GM23338 (cell line): Measurements from ENCODE around the gene SHISA9. TPM values are rescaled to one million over a fixed set of nuclear protein-coding genes. Genes with fewer than 3 reads are reported as not detected.

Experiments
- ATAC-seq: fragments of 200-7000 bp; cut with Tn5 transposase; 3 replicates; pipeline ENCODE4 v1.9.1; 2020
- DNase-seq: peaks from one replicate; pipeline ENCODE4 v3.0.0-alpha.2; 2015; ENCODE audit warnings: low spot score
- H2AFZ ChIP-seq: fragments of 200-600 bp; sonication (generic); 2 replicates; pipeline ENCODE4 v1.8.0; 2016; ENCODE audit warnings: antibody characterized with exemption, mild to moderate bottlenecking, moderate library complexity
- H3F3A ChIP-seq: fragments of 200-600 bp; sonication (generic); replicated peaks from 2 replicates; pipeline ENCODE4 v1.8.0; 2017; ENCODE audit warnings: antibody characterized with exemption, mixed run types, low read depth
- H3K27ac ChIP-seq: fragments of 200-600 bp; sonication (generic); 2 replicates; pipeline ENCODE4 v1.6.1; 2016; ENCODE audit warnings: low read depth
- H3K27me3 ChIP-seq: fragments of 200-600 bp; sonication (generic); 2 replicates; pipeline ENCODE4 v1.8.0; 2016; ENCODE audit warnings: mild to moderate bottlenecking, mixed run types, moderate library complexity; ENCODE audit not compliant: insufficient read depth
- H3K36me3 ChIP-seq: fragments of 200-600 bp; sonication (generic); 2 replicates; pipeline ENCODE4 v1.8.0; 2016; ENCODE audit warnings: mild to moderate bottlenecking; ENCODE audit not compliant: insufficient read depth
- H3K4me1 ChIP-seq: fragments of 200-600 bp; sonication (generic); 2 replicates; pipeline ENCODE4 v1.8.0; 2016; ENCODE audit warnings: mild to moderate bottlenecking, moderate library complexity; ENCODE audit not compliant: insufficient read depth
- H3K4me2 ChIP-seq: fragments of 200-600 bp; sonication (generic); 2 replicates; pipeline ENCODE4 v1.7.1; 2017; ENCODE audit warnings: mixed run types
- H3K4me3 ChIP-seq: fragments of 200-600 bp; sonication (generic); 2 replicates; pipeline ENCODE4 v1.6.1; 2016; ENCODE audit warnings: mixed run types
- H3K79me2 ChIP-seq: fragments of 200-600 bp; sonication (generic); replicated peaks from 2 replicates; pipeline ENCODE4 v1.8.0; 2017; ENCODE audit warnings: mild to moderate bottlenecking; ENCODE audit not compliant: insufficient read depth
- H3K9me2 ChIP-seq: fragments of 200-600 bp; sonication (generic); 2 replicates; pipeline ENCODE4 v1.8.0; 2017; ENCODE audit not compliant: insufficient read depth
- H4K20me1 ChIP-seq: fragments of 200-600 bp; sonication (generic); replicated peaks from 2 replicates; pipeline ENCODE4 v1.8.0; 2017; ENCODE audit warnings: mild to moderate bottlenecking; ENCODE audit not compliant: insufficient read depth
- H3K27ac Mint-ChIP-seq: 2 replicates; pipeline ENCODE4 v1.8.0; 2020; ENCODE audit warnings: inconsistent platforms, mild to moderate bottlenecking, moderate library complexity, mixed read lengths
- H3K27me3 Mint-ChIP-seq: 3 replicates; pipeline ENCODE4 v1.8.0; 2022; ENCODE audit warnings: low read depth, mild to moderate bottlenecking, moderate library complexity, mixed read lengths, inconsistent platforms; ENCODE audit not compliant: insufficient read depth, poor library complexity
- H3K36me3 Mint-ChIP-seq: 3 replicates; pipeline ENCODE4 v1.8.0; 2021; ENCODE audit warnings: low read depth, mild to moderate bottlenecking, inconsistent platforms, moderate library complexity, mixed read lengths
- H3K4me1 Mint-ChIP-seq: 3 replicates; pipeline ENCODE4 v1.8.0; 2020; ENCODE audit warnings: mild to moderate bottlenecking, inconsistent platforms, mixed read lengths
- H3K4me3 Mint-ChIP-seq: 3 replicates; pipeline ENCODE4 v1.8.0; 2021; ENCODE audit warnings: moderate library complexity, mild to moderate bottlenecking, inconsistent platforms, mixed read lengths
- H3K9me3 Mint-ChIP-seq: 3 replicates; pipeline ENCODE4 v1.8.0; 2020; ENCODE audit warnings: moderate library complexity, mild to moderate bottlenecking, inconsistent platforms, mixed read lengths
- CREB1 ChIP-seq: fragments of 250-450 bp; sonication (Bioruptor Pico); IDR thresholded peaks from 2 replicates; pipeline ENCODE4 v1.5.0; 2020; ENCODE audit warnings: low read depth, mild to moderate bottlenecking, moderate library complexity
- EZH2 ChIP-seq: fragments of 200-600 bp; sonication (generic); IDR thresholded peaks from one replicate; pipeline ENCODE4 v1.8.0; 2017; ENCODE audit warnings: antibody characterized with exemption, mild to moderate bottlenecking, low read depth; ENCODE audit not compliant: unreplicated experiment
- EZH2phosphoT487 ChIP-seq: fragments of 200-600 bp; sonication (generic); IDR thresholded peaks from one replicate; pipeline ENCODE4 v1.8.1; 2018; ENCODE audit warnings: antibody characterized with exemption; ENCODE audit not compliant: unreplicated experiment
- JUNB ChIP-seq: IDR thresholded peaks from one replicate; pipeline ENCODE4 v1.6.1; 2016; ENCODE audit warnings: antibody characterized with exemption; ENCODE audit not compliant: unreplicated experiment
- NANOG ChIP-seq: IDR thresholded peaks from 2 replicates; pipeline ENCODE4 v1.6.1; 2016; ENCODE audit warnings: antibody characterized with exemption, borderline replicate concordance
- POLR2AphosphoS5 ChIP-seq: IDR thresholded peaks from 2 replicates; pipeline ENCODE4 v1.6.1; 2016; ENCODE audit warnings: antibody characterized with exemption, low read depth
- STAT1 ChIP-seq: IDR thresholded peaks from one replicate; pipeline ENCODE4 v1.6.1; 2016; ENCODE audit warnings: antibody characterized with exemption; ENCODE audit not compliant: unreplicated experiment
- ZNF114 ChIP-seq: fragments of 250-450 bp; sonication (Bioruptor Pico); IDR thresholded peaks from 2 replicates; pipeline ENCODE4 v1.5.0; 2020; ENCODE audit warnings: mild to moderate bottlenecking, moderate library complexity
- ZNF331 ChIP-seq: fragments of 250-450 bp; sonication (Bioruptor Pico); IDR thresholded peaks from 2 replicates; pipeline ENCODE4 v1.5.0; 2020; ENCODE audit warnings: low read depth, mild to moderate bottlenecking, moderate library complexity
- polyA plus RNA-seq: library from polyadenylated mRNA; unstranded; fragments of >200 nt; fragmentation: Nextera tagmentation; extraction: Ambion mirVana; gene quantifications from 2 replicates; pipeline ENCODE4 v1.2.1, GENCODE V29; 2016
- total RNA-seq: library from RNA; depleted of rRNA; stranded (reverse); fragments of >200 nt; shearing (Covaris generic); gene quantifications from 2 replicates; pipeline ENCODE4 v1.2.3, GENCODE V29; 2014
- TF ChIP-seq, protein P1 (sequence below): IDR thresholded peaks from one replicate; pipeline ENCODE4 v1.6.1; 2018; ENCODE audit warnings: antibody characterized with exemption; ENCODE audit not compliant: unreplicated experiment
- TF ChIP-seq, protein P2 (sequence below): fragments of 250-450 bp; sonication (Bioruptor Pico); IDR thresholded peaks from 2 replicates; pipeline ENCODE4 v1.5.0; 2020; ENCODE audit warnings: mild to moderate bottlenecking, moderate library complexity
- TF ChIP-seq, protein P3 (sequence below): IDR thresholded peaks from 2 replicates; pipeline ENCODE4 v1.6.1; 2016; ENCODE audit warnings: antibody characterized with exemption
- TF ChIP-seq, protein P4 (sequence below), 2 experiments: fragments of 200-600 bp in 1 of 2; sonication (generic) in 1 of 2; conservative IDR thresholded peaks; 2 replicates each; pipeline versions ENCODE4 v1.5.1 to v1.6.1; 2016 to 2017; ENCODE audit warnings: antibody characterized with exemption in 2 of 2, low read depth in 2 of 2, mild to moderate bottlenecking in 2 of 2, moderate library complexity in 1 of 2

Gene SHISA9
- total and polyA plus RNA-seq, 2 experiments from 2014 or later: 10.4 to 45.6 TPM

DNA sequence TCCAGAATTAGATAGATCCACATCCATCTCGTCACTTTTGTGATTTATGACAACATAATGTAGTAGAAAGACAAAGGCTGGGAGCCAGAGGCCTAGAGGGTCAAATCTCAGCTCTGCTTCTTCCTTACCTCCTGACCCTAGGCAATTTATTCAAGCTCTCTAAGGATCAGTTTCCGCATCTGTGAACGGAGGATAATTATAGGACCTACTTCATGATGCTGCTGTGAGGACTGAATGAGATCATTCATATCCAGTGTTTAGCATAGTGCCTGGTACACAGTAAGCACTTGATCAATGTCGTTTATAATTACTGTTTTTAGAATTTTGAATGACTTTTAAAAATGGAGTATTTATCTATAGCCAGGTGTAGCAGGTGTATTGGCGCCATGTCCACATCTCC, 128.4 kb downstream of the SHISA9 start:
- H3K27me3 ChIP-seq: no peaks in the 10 kb centered on the region
- no peak overlapping the region for H3K4me3 ChIP-seq
- no peaks in the 10 kb centered on the region for H3F3A ChIP-seq
- H2AFZ ChIP-seq: no peak overlapping the region
- DNase-seq (no peak), ATAC-seq (no peak)
- Mint-ChIP-seq H3K36me3 (no peaks in the 10 kb centered on the region), H3K27me3 (no peaks in the 10 kb centered on the region), H3K4me3 (no peak overlapping the region), H3K9me3 (no peaks in the 10 kb centered on the region), H3K27ac (no peak overlapping the region), H3K4me1 (no peaks in the 10 kb centered on the region)
- H3K79me2 ChIP-seq: peaks cover 56% of the 10 kb centered on the region
- TF ChIP-seq ZNF331 (CRISPR knock-in tag) (no peak), JUNB (no peak), CREB1 (CRISPR knock-in tag) (no peak), EZH2 (no peak), STAT1 (no peak), POLR2AphosphoS5 (no peak), ZNF114 (CRISPR knock-in tag) (no peak), NANOG (no peak), EZH2phosphoT487 (no peak)
- TF ChIP-seq, protein P1, sequence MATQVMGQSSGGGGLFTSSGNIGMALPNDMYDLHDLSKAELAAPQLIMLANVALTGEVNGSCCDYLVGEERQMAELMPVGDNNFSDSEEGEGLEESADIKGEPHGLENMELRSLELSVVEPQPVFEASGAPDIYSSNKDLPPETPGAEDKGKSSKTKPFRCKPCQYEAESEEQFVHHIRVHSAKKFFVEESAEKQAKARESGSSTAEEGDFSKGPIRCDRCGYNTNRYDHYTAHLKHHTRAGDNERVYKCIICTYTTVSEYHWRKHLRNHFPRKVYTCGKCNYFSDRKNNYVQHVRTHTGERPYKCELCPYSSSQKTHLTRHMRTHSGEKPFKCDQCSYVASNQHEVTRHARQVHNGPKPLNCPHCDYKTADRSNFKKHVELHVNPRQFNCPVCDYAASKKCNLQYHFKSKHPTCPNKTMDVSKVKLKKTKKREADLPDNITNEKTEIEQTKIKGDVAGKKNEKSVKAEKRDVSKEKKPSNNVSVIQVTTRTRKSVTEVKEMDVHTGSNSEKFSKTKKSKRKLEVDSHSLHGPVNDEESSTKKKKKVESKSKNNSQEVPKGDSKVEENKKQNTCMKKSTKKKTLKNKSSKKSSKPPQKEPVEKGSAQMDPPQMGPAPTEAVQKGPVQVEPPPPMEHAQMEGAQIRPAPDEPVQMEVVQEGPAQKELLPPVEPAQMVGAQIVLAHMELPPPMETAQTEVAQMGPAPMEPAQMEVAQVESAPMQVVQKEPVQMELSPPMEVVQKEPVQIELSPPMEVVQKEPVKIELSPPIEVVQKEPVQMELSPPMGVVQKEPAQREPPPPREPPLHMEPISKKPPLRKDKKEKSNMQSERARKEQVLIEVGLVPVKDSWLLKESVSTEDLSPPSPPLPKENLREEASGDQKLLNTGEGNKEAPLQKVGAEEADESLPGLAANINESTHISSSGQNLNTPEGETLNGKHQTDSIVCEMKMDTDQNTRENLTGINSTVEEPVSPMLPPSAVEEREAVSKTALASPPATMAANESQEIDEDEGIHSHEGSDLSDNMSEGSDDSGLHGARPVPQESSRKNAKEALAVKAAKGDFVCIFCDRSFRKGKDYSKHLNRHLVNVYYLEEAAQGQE: no peak
- TF ChIP-seq, protein P2, sequence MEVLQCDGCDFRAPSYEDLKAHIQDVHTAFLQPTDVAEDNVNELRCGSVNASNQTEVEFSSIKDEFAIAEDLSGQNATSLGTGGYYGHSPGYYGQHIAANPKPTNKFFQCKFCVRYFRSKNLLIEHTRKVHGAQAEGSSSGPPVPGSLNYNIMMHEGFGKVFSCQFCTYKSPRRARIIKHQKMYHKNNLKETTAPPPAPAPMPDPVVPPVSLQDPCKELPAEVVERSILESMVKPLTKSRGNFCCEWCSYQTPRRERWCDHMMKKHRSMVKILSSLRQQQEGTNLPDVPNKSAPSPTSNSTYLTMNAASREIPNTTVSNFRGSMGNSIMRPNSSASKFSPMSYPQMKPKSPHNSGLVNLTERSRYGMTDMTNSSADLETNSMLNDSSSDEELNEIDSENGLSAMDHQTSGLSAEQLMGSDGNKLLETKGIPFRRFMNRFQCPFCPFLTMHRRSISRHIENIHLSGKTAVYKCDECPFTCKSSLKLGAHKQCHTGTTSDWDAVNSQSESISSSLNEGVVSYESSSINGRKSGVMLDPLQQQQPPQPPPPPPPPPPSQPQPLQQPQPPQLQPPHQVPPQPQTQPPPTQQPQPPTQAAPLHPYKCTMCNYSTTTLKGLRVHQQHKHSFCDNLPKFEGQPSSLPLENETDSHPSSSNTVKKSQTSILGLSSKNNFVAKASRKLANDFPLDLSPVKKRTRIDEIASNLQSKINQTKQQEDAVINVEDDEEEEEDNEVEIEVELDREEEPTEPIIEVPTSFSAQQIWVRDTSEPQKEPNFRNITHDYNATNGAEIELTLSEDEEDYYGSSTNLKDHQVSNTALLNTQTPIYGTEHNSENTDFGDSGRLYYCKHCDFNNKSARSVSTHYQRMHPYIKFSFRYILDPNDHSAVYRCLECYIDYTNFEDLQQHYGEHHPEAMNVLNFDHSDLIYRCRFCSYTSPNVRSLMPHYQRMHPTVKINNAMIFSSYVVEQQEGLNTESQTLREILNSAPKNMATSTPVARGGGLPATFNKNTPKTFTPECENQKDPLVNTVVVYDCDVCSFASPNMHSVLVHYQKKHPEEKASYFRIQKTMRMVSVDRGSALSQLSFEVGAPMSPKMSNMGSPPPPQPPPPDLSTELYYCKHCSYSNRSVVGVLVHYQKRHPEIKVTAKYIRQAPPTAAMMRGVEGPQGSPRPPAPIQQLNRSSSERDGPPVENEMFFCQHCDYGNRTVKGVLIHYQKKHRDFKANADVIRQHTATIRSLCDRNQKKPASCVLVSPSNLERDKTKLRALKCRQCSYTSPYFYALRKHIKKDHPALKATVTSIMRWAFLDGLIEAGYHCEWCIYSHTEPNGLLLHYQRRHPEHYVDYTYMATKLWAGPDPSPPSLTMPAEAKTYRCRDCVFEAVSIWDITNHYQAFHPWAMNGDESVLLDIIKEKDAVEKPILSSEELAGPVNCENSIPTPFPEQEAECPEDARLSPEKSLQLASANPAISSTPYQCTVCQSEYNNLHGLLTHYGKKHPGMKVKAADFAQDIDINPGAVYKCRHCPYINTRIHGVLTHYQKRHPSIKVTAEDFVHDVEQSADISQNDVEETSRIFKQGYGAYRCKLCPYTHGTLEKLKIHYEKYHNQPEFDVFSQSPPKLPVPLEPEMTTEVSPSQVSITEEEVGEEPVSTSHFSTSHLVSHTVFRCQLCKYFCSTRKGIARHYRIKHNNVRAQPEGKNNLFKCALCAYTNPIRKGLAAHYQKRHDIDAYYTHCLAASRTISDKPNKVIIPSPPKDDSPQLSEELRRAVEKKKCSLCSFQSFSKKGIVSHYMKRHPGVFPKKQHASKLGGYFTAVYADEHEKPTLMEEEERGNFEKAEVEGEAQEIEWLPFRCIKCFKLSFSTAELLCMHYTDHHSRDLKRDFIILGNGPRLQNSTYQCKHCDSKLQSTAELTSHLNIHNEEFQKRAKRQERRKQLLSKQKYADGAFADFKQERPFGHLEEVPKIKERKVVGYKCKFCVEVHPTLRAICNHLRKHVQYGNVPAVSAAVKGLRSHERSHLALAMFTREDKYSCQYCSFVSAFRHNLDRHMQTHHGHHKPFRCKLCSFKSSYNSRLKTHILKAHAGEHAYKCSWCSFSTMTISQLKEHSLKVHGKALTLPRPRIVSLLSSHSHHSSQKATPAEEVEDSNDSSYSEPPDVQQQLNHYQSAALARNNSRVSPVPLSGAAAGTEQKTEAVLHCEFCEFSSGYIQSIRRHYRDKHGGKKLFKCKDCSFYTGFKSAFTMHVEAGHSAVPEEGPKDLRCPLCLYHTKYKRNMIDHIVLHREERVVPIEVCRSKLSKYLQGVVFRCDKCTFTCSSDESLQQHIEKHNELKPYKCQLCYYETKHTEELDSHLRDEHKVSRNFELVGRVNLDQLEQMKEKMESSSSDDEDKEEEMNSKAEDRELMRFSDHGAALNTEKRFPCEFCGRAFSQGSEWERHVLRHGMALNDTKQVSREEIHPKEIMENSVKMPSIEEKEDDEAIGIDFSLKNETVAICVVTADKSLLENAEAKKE (CRISPR knock-in tag): no peak
- TF ChIP-seq, protein P3, sequence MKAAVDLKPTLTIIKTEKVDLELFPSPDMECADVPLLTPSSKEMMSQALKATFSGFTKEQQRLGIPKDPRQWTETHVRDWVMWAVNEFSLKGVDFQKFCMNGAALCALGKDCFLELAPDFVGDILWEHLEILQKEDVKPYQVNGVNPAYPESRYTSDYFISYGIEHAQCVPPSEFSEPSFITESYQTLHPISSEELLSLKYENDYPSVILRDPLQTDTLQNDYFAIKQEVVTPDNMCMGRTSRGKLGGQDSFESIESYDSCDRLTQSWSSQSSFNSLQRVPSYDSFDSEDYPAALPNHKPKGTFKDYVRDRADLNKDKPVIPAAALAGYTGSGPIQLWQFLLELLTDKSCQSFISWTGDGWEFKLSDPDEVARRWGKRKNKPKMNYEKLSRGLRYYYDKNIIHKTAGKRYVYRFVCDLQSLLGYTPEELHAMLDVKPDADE: no peak
- TF ChIP-seq, protein P4, sequence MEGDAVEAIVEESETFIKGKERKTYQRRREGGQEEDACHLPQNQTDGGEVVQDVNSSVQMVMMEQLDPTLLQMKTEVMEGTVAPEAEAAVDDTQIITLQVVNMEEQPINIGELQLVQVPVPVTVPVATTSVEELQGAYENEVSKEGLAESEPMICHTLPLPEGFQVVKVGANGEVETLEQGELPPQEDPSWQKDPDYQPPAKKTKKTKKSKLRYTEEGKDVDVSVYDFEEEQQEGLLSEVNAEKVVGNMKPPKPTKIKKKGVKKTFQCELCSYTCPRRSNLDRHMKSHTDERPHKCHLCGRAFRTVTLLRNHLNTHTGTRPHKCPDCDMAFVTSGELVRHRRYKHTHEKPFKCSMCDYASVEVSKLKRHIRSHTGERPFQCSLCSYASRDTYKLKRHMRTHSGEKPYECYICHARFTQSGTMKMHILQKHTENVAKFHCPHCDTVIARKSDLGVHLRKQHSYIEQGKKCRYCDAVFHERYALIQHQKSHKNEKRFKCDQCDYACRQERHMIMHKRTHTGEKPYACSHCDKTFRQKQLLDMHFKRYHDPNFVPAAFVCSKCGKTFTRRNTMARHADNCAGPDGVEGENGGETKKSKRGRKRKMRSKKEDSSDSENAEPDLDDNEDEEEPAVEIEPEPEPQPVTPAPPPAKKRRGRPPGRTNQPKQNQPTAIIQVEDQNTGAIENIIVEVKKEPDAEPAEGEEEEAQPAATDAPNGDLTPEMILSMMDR (conservative IDR thresholded peaks at IDR 0.05; ENCODE audit: low read depth in 2 of 2): no peak
- no peak overlapping the region for H3K4me2 ChIP-seq
- H3K9me2 ChIP-seq: peaks cover 17% of the 10 kb centered on the region; the same call in 1 of the 2 replicates
- no peak overlapping the region for H3K27ac ChIP-seq
- peaks cover 8% of the 10 kb centered on the region for H4K20me1 ChIP-seq
- H3K4me1 ChIP-seq: no peaks in the 10 kb centered on the region
- H3K36me3 ChIP-seq: no peaks in the 10 kb centered on the region
